Bronchial epithelial cell (primary cell): Measurements from ENCODE around the gene KIRREL2. TPM values are rescaled to one million over a fixed set of nuclear protein-coding genes. Genes with fewer than 3 reads are reported as not detected.

Experiments used
- DNase-seq: peaks from one replicate; pipeline ENCODE4 v3.0.0-alpha.2; 2010; ENCODE audit warnings: low read depth
- FAIRE-seq: peaks from 2 replicates; lab custom pipeline; 2011; peaks lifted over from hg19 to GRCh38; lab: Jason Lieb, UNC
- H3K27me3 ChIP-seq: 2 replicates; pipeline ENCODE4 v1.5.1; 2011; ENCODE audit warnings: low read length; ENCODE audit not compliant: control insufficient read depth, insufficient read depth
- H3K36me3 ChIP-seq: 2 replicates; pipeline ENCODE4 v1.5.1; 2011; ENCODE audit warnings: low read length; ENCODE audit not compliant: control insufficient read depth, insufficient read depth
- H3K4me3 ChIP-seq: 2 replicates; pipeline ENCODE4 v1.5.1; 2011; ENCODE audit warnings: mild to moderate bottlenecking, low read depth, low read length, control low read depth
- CTCF ChIP-seq: IDR thresholded peaks from 2 replicates; pipeline ENCODE4 v1.5.1; 2011; ENCODE audit warnings: mild to moderate bottlenecking, moderate library complexity, low read length, control low read depth, inconsistent platforms; ENCODE audit not compliant: insufficient read depth, severe bottlenecking
- total RNA-seq: library from RNA; depleted of rRNA; stranded (reverse); fragments of >200 nt; gene quantifications from 2 replicates; pipeline ENCODE4 v1.2.1, GENCODE V29; 2014

Gene KIRREL2
- total RNA-seq, 1 donor from 2014 or later = not detected

GRCh38 chr19:35903550-35904179 lies 47.0 kb downstream of the KIRREL2 start:
- no peak for TF ChIP-seq CTCF
- FAIRE-seq (no peak), DNase-seq (peak; percentile 37)
- no peaks in the 10 kb centered on the region for H3K27me3 ChIP-seq
- peak overlapping the region; percentile 22 for H3K4me3 ChIP-seq
- no peaks in the 10 kb centered on the region for H3K36me3 ChIP-seq

- Histone ChIP-seq H3K4me3 (no peak overlapping the region), H3K36me3 (no peaks in the 10 kb centered on the region), H3K27me3 (no peaks in the 10 kb centered on the region)
- no peak for FAIRE-seq
- DNase-seq = no peak
- no peak for TF ChIP-seq CTCF
Observed at GRCh38 chr19:35904311-35905068, 47.8 kb downstream of the KIRREL2 start.

- no peak for TF ChIP-seq CTCF
- no peak overlapping the region for H3K4me3 ChIP-seq
- DNase-seq (no peak), FAIRE-seq (no peak)
- no peaks in the 10 kb centered on the region for H3K36me3 ChIP-seq
- H3K27me3 ChIP-seq = no peaks in the 10 kb centered on the region
Observed at GRCh38 chr19:35905178-35905727, 48.5 kb downstream of the KIRREL2 start.

GRCh38 chr19:35907377-35907745 lies 50.6 kb downstream of the KIRREL2 start:
- no peak for TF ChIP-seq CTCF
- DNase-seq (no peak), FAIRE-seq (no peak)
- H3K4me3 ChIP-seq = no peak overlapping the region
- H3K27me3 ChIP-seq = no peaks in the 10 kb centered on the region
- no peaks in the 10 kb centered on the region for H3K36me3 ChIP-seq

GRCh38 chr19:35908010-35908441 lies 51.3 kb downstream of the KIRREL2 start, which contains the start of gene TYROBP:
TYROBP (minus strand) TSS chr19:35908295; CDS start chr19:35908228, 67 bp downstream.
- no peaks in the 10 kb centered on the region for H3K27me3 ChIP-seq
- TF ChIP-seq CTCF = no peak

More at GRCh38 chr19:35908010-35908441, 51.3 kb downstream of the KIRREL2 start, which contains the start of gene TYROBP:
- H3K36me3 ChIP-seq = no peaks in the 10 kb centered on the region
- no peak within 1 kb of the TSS for H3K4me3 ChIP-seq
- DNase-seq (no peak), FAIRE-seq (no peak)
